ENCODE measurements around the gene MRPS14.
A peak's percentile ranks its signal among the peaks of the same experiment; 100 is the strongest.
"Not testable (repeated sequence)": the region's sequence is repeated elsewhere in the genome, so short reads cannot be mapped to it uniquely, and the experiment has no call there.

MRPS14 gene

GRCh38 chr1:175023043-175023921 lies at the start of gene MRPS14:
TSS of gene MRPS14 (minus strand) at chr1:175023425. CDS start at chr1:175023408, 17 bp downstream.
- peak; percentile 83 to 98 (median 95) for DNase-seq

DNA sequence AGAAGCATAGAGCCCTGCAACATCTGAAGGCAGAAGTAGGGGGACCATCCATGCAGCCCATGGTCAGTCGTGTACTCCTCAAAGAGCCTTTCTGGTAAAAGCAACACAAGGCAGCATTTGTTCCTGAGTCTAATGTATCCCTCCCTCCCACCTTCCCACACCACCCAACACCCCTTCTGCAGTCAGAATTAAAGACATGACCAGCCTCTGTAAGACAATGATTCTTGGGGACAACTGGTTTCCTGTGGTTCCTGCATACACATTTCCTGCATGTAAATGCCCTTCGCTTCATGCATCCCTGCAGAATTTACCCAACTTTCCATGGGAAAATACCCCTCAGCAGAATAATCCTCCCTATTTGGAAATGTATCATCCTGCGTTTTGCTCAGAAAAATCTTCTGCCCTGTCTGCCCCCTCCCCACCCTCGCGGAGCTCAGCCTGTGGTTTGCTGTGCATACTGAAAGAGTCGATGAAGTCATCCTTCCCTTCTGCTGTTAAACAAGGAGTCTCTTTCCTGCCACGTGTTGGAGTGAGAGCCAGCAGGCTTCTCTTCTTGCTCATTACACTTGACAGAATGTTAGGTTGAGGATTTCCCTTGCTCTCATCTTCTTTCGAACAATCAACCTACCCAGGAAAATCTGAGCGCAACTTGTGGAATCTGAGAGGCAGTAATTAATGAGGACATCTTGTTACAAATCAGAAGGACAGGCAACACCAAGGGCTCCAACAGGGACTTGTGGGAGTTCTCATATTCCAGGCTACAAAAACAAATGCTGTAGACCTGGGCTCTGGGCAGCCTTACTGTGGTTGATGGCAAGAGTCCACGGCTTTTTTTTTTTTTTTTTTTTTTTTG lies 49.1 kb upstream of the MRPS14 start:
- peak in 49 of 58 donors; percentile 3 to 78 (median 32) for DNase-seq

- DNase-seq: no peak
Measured at GRCh38 chr1:175071276-175071943, 48.2 kb upstream of the MRPS14 start.

DNA sequence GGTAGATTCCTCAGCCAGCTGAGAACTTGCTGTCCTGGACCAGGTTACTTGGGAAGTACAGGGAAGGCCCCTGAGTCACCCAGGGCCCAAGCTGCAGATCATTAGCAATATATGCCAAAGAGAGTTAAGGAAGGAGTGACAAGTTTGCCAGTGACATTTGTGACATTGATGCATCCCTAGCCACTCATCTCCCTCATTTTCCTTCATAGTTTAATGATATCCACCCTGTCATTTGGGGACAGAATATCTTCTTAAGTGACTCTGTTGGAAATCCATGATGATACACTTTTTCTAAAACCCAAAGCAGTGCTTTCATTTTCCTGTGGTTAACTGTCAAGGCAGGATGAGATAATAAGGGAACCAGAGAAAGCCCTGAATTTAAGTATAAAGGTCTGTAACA lies 47.6 kb upstream of the MRPS14 start:
- DNase-seq: no peak

DNA sequence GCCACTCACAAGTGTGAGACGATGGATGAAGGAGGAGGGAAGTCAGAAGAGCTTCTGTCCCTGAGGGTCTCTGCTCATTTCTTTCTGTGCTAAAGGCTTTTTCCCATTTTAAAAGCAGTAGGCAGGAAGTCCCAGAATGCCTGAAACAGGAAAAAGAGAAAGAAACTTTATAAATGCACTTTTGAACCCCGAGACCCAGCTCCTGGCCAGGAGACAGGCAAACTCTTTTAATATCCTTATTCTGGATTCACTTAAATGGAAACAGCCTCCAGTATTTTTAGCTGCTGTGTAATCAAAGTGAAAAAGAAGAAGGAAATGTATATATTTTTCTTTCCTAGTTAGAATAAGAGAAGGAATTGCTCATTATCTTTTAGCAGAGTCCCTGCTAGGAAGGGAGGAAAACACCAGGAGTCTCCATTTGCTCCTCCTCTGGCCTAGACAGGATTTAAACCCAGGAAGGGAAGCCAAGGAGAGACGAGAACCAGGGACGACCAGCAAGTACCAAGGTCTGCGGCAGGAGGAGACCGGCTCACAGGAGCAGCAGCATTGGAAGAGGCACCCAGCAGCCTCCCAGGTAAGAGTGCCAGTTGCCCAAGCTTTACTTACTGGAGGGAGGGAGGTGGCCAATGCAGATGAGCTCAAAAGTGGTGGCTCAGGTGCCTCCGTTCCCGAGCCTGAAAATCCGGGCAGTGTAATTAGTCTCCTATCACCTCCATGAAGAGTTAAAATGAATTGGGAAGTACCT lies 44.3 kb upstream of the MRPS14 start, which contains the start of gene TNN:
TNN (plus strand) TSS at position 472 of the 745 bp plus-strand sequence. CDS start 9,586 bp downstream, outside the sequence.
- no peak for DNase-seq

DNA sequence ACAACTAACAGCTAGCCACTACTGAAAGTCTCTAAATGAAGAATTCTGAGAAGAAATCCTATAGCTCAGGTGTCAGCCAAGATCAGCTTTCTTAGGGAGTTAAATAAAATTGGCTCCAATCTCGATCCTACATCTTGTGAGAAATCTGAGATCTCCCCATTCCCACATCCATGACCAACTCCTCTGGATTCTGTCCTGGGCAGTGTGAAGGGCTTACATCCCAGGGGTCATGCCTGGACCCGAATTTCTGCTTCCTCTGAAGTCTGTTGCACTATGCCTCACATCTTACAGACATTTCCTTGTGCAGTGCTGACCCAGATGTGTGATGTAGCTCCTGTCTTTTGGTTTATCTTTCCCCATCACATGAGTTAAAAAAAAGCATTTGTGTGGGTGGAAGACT lies 39.6 kb upstream of the MRPS14 start:
- no peak for DNase-seq

- DNase-seq: no peak
Measured at GRCh38 chr1:175062339-175062738, 39.1 kb upstream of the MRPS14 start.

DNA sequence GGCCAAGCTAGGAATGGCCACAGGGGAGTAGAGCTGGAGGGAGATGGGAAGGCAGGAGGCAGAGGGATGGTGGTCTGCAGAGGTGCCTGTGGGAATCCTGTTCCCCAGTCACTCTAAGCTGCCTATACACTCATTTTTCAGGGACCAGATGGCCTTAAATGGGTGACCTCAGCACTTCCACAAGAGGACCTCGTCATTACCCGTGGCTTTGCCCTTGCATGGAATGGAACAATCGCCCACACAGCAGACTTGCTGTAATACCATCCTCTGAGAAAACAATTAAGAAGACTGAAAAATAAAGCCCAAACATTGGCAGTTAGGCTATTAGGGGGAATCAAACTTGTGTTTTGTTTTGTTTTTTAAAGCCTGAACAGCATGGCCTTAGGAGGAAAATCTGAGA lies 31.5 kb upstream of the MRPS14 start:
- no peak for DNase-seq

DNA sequence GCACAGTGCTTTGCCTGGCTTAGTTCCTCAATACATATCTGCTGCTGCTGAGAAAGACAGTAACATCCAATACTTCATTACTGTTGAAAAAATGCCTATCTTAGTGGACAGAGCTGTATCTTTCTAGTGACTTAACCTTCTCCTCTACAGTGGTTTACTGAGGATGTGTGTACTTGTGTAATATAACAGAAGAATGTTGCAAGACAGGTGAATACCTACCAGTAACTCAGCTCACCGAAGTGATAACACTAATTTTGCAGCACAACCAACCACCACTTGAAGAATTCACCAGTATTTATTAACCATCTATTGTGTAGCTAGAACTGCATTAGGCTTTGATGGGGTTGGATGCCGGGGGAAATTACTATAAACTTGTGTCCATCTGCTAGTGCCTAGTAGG lies 27.8 kb upstream of the MRPS14 start:
- DNase-seq: no peak

- no peak for DNase-seq
Measured at GRCh38 chr1:175045519-175045918, 22.3 kb upstream of the MRPS14 start.

GRCh38 chr1:175045097-175045496 lies 21.9 kb upstream of the MRPS14 start:
- DNase-seq: no peak

GRCh38 chr1:175044591-175044990 lies 21.4 kb upstream of the MRPS14 start:
- not testable (repeated sequence) for DNase-seq

DNA sequence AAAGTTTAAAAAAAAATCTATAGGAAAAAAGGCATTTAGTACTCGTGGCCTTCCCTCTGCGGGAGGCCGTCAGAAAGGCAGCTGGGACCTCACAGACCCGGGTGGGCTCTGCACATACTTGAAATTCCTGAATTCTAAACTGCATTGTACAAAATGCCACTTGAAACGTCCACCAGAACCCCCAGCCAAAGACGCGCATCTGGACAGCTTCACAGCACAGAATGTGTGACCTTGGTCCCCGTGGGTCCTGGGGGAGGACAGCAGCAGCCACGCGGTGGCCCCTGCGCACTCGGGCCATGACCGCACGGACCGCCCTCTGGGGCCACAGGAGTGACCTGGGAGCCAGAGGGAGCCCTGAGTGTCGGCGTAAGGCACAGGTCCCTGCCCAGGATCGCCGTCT lies 20.6 kb upstream of the MRPS14 start:
- DNase-seq: no peak

DNA sequence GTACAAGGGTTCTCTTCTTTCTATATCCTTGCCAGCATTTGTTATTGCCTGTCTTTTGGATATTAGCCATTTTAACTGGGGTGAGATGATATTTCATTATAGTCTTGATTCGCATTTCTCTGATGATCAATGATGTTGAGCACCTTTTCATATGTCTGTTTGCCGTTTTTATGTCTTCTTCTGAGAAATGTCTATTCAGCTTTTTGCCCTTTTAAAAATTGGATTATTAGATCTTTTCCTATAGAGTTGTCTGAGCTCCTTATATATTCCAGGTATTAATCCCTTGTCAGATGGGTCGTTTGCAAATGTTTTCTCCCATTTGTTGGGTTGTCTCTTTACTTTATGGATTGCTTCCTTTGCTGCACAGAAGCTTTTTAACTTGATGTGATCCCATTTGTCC lies 19.4 kb upstream of the MRPS14 start:
- no peak for DNase-seq

DNA sequence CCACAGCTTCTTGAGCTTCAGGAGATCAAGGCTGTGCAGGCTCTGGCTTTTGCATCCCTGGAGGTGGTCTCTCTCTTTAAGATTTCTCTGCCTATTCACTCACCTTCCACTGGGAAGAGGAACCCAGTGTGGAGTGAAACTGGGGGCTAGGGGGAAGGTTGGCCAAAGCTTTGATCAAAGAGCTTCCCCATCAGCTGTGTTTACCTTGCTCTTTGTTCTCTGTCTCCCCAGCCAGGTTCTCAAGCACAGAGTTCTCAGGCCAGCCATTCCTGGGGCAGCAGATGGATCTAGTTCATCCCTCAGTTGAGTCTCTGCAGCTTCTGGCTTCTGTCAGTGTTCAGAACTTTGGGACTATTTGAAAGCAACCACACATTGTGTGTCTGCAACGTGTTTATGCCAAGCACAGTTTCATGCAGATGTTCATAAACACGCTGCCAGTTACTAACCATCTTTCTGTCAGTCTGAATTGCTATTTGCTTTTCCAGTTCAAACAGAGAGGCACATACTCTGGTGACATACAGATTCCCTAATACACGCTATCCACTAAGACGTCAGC lies 17.2 kb upstream of the MRPS14 start:
- DNase-seq: no peak

DNA sequence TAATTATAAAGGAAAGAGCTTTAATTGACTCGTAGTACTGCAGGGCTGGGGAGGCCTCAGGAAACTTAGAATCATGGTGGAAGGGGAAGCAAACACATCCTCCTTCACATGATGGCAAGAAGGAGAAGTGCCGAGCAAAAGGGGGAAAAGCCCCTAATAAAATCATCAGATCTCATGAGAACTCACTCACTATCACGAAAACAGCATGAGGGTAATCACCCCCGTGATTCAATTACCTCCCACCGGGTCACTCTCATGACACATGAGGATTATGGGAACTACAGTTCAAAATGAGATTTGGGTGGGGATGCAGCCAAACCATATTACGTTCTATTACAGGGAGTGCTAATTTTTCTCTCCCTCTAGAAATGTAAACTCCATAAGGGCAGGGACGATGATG lies 14.2 kb upstream of the MRPS14 start:
- no peak for DNase-seq

DNA sequence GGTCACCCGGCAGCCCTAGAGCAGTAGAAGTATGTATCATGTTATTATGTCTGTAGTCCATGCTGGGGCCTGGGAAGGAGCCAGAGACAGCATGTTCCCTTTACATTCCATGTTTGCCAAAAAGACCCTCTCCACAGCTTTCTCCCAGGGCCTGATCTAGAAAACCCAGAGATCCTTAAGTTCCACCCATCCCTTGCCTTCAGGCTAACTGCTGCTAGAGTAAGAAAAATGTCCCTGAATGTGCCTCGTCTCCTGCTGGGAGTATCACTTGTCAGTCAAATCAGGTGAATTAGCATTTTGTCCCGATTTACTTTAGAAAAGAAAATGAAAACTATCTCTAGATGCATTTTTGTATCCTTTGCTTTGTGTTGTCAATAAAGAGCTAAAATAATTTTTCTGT lies 13.3 kb upstream of the MRPS14 start:
- DNase-seq: no peak

- no peak for DNase-seq
Measured at GRCh38 chr1:175035865-175036264, 12.6 kb upstream of the MRPS14 start.

- DNase-seq: no peak
Measured at GRCh38 chr1:175034775-175035174, 11.6 kb upstream of the MRPS14 start.

DNA sequence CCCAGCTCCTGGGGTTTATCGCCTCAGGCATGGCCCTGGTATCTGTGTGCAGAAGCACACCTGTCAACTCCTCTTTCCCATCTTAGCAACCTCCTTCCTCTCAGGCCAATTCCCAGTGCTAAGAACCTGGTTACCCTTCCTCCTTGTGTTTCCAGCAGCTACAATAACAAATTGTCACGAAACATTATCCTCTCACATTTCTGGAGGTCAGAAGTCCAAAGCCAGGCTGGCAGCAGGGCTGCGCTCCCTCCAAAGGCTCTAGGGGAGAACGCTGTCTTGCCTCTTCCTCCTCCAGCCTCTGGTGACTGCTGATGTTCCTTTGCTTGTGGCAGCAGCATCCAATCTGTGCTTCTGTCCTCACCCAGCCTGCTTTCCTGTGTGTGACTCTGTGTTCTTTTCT lies 10.7 kb upstream of the MRPS14 start:
- DNase-seq: no peak

DNA sequence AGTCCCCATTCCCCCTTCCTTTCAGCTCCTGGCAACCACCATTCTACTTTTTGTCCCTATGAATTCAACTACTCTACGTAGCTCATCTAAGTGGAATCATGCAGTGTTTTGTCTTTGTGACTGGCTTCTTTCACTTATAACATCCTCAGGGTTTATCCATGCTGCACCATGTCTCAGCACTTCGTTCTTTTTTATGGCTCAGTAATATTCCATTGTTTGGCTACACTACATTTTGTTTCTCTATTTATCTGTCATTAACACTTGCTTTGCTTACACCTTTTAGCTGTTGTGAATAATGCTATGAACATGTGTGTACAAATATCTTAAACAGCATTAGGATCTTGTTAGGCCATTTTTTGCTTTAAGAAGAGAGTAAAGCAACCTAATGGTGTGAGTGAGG lies 1.5 kb upstream of the MRPS14 start:
- no peak for DNase-seq

Data from anterior cingulate cortex (tissue), 58 donors.